HG02885 (cell line): ENCODE data around the gene PSAP.

Source experiments
- ATAC-seq: cut with Tn5 transposase; IDR thresholded peaks from one replicate; pipeline ENCODE4 v1.9.1; 2021; ENCODE audit warnings: mild to moderate bottlenecking; ENCODE audit not compliant: unreplicated experiment, poor library complexity

PSAP gene

DNA sequence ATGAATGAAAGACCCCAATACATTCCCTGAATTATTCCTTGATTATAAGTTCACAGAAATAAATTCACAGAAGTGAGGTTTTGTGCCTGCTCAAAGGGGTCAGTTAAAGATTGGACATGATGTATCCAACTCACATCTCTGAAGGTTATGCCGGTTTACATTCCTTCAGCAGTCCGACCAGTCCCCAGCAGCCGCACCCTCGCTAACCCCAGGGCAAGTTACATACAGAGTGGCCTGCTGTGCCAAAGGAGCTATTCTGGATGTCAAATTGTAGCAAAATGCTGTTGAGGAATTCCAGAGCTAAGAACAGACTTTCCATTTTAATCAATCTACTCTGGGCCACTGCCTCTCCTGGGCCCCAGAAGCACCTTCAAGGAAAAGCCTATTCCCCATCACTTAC, 20.3 kb downstream of the PSAP start:
- no peak for ATAC-seq

DNA sequence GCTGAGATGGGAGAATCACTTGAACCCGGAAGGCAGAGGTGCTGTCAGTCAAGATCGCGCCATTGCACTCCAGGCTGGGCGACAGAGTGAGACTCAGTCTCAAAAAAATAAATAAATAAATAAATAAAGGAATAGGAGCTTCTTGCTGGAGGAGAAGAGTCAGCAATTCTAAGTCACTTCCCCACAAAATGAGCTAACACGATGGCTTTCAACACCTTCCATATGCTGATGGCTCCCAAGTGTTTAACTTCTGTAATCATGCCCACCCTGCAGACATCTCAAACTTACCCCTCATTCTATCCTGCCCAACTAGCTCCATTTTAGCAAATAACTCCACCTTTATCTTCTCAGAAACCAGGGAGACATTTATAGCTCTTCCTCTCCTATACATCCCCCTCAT, 21.2 kb downstream of the PSAP start:
- ATAC-seq = no peak

DNA sequence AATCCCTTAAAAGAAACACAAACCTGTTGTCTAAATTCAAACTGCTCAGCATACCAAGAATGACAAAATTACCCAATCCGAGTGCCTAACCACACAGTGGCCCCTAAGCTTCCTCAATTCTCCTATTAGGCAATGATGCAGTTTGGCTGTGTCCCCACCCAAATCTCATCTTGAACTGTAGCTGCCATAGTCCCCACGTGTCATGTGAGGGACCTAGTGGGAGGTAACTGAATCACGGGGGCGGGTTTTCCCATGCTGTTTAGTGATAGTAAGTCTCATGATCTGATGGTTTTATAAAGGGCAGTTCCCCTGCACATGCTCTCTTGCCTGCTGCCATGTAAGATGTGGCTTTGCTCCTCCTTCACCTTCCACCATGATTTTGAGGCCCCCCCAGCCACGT, 21.9 kb downstream of the PSAP start:
- ATAC-seq = no peak

DNA sequence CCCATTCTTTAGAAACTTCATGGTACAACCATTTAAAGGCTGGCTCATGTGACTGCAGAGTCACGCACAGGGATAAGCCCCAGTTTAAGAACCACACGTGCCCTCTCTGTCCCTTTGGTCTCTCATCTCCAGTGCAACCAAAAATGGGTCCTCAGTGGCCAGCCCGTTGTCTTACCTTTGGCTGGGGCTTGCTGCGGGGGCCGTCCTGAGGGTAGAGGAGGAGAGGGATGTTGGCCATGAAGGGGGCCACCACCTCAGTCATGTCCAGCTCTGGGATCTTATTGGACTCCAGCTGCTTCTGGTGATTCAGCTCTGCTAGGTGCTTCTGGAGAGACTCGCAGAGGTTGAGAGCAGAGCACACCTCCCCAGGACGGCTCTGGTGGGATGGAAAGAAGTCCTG, 22.3 kb downstream of the PSAP start:
- ATAC-seq = no peak

DNA sequence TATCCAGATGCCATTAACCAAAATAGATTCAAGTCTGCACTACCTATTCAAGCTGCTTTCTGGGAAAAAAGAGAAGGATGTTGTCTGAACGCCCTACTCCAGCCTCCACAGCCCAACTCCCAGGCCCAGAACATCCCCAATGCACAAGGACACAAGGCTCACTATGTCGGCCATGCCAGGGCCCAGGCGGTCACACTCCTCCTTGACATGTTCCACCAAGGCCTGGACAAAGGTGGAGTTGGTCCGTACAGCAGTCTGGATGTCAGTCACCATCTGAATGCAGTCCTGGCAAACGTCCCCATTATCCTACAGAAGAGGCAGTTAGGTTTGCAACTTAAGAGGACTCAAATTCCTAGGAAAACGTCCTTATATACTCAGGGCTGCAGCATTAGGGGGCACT, 23.2 kb downstream of the PSAP start:
- no peak for ATAC-seq

DNA sequence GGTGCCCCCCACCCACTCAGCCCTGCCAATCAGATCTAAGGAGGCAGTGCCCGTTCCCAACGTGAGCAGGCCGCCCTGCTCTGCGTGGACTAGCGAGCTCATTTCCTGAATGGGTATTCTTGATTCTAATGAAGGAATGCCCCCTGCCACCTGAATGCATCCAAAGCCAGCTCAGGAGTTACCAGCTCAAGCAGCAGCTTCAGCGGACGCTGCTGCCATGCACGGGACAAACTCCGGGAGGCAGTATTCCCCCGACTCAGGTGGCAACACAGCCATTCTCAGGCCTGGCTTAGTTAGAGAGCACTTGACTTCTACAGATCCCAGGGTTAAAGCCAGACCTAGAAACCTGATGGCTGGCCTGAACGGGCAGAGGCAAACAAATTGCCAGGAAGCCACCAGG, 25.8 kb downstream of the PSAP start:
- ATAC-seq = no peak

DNA sequence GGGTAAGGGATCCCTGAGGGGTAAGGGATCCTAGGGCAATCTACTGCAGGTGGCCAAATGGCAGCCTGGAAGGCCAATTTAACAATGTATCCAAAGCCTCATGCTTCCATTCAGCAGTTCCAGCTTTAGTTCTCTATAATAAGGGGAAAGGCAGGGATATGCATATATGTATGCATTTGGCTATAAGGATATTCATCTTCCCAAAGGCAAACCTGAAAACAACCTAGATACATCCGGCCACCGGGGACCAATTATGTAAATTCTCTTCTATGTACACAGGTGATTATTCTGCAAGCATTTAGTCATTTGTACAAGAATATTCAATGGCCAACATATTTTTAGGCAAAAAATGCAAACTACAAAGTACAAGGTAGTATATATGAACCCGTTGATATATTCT, 26.7 kb downstream of the PSAP start:
- ATAC-seq = no peak

DNA sequence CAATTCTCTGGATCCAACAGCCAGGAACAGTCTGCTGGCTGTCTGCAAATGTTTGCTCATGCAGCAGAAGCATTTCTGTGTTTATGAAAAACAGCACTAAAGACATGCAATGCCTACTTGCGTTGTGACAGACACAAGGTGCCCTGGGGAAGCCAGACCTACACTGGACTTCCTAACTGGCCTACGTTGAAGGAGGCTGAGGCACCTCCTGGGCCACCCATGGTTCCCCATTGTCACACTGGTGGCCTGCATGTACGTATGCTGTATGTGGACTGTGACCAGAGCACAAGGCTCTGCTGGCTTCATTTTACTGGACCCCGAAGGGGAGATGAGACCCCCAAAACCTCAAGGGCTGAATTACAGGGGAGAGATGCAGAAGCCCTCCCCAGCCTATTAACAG, 27.7 kb downstream of the PSAP start:
- ATAC-seq = no peak

DNA sequence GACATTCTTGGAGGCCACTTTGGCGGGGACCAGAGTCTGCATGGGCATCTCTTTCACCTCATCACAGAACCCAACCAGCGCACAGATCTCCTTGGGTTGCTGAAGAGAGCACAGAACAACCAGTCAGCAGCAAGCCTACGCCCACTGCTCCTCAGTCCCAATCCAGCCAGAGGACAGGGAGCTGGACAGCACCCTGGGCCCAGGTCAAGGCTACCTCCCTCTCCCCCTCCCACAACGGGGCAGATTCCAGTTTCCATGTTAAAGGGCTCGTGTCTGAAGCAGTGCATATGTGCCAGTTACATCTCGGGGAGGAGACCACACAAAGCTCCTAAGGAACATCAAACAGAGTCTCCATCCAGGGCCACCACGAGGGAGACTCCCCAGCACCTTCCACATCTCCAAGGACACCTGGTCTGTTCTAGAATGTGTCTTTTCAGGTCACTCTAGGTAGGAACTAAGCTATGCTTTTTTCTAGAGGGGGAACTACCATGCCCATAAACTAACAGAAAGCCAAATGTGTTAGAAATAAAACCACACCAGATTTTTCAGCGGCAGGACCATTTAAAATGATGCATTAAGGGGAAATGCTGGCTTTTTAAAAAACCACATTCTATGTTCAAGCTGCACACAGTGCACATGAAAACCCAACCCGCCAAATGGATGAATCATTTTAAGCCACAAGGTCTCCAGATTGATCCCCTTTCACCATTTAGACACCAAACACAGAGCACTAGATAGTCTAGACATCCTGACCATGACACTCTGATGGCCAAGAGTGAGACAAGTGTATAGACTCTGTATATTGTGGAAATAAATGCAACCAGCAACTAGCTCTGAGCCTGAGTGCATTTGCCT, 28.9 kb downstream of the PSAP start:
- no peak for ATAC-seq

DNA sequence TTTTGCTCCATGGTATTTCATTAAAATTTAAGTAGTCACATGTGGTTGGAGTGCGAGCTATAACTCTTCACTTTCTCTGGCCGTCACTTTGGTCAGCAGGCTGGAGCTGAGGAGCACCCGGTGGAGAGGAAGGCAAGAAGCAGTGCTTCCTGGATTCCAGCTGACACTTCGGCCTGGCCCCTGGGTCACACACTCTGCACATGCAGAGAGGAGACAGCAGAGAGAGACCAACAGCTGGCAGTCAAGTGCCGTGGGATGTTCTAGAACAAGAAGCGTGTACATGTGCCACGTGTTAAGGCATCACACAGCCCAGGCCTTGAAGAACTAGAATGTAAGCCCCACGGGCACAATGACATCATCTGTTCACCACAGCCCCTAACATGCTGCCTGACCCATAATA, 30.1 kb downstream of the PSAP start:
- no peak for ATAC-seq

DNA sequence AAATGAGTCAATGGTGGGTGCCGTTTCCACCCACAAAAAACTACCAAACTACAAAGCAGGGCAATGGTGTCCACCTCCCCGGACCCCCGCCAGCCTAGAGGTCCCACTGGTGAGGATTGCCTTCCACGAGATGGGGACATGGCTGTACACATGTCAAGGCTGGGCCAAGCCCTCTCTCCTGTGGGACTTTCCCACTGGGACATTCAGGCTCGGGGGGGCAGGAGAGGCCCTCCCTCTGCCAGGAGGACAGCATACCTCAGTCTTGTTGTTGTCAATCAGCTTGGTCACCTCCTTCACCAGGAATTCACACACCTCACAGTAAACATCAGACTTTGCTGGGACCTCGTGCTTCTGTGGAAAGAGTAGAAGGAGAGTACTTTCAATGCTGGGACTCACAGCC, 31.1 kb downstream of the PSAP start:
- no peak for ATAC-seq

DNA sequence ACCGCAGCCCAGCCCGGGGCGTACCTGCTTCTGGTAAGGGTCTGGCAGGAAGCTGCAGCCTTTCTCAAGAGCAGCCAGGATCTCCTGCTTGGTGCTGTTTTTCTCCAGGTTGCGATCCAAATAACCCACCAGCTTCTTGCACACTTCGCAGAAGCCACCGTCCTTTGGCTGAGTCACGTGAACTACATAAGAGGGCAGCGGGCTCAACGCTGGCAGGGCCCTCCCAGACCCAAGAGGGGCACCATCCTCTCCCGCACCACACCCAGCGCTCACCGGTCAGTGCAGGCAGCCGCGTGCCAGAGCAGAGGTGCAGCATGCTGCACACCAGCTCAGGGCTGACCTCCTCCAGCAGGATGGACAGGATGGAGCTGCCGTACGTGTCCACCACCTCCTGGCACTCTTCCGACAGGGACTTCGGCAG, 31.6 kb downstream of the PSAP start:
- ATAC-seq = no peak

DNA sequence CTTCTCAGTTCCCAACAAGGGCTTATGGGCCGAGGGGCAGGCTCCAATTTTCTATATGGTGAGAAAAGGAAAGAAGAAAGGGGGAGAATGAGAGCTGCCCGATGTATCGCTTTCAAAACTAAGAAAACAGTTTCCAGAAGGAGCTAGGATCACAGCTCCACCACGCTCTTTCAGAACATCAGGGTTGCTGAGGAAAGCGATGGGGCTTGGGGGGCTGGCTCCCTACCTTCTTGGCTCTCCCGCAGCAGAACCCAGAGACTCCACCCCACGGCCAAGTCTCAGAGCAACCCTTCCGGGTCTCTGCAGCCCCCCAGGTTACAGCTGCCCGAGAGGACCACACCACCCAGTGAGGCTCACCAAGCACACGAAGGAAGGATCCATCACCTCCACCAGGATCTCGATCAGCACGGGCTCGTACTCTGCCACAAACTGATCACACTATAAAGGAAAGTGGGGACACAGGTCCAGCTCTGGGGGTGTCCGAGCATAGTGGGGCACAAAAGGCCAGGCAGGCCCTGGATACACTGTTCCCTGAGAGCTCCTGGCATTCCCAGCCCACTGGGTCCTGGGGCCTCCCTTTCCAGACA, 32.3 kb downstream of the PSAP start:
- ATAC-seq = no peak

DNA sequence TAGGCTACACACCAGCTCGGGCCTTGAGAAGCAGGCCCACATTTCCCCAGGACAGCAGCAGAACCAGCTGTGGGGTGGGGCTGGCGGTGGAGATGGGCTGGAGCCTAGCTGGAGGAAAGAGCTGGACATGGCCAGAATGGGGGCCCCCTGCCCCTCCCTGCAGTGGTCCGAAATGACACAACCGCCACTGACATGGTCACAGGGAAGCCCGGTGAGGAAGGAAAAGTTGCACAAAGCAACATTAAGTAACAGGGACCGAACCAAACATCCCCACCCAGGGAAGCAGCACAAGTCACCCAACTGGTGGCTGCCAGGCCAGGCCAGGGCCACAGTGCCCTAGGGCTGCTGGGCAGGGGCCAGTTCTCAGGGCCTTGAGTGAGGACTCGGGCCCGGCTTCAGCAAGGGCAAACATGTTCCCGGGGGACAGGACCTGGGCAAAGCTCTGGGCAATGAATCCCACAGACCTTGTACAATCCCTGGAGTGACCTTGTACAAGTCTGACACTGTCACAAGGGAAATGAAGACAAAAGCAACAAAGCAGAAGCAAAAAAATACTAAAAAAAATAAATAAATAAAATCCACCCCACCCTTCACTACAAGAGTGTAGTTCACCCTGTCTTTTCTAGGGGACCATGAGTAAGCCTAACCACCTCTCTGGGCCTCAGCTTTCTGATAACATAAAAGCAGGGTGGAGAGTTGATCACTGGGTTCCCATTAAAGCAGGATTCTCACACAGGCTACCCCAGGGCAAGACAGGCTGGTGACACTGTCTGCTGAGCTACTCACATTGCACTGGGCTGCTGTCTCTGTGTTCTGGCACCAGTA, 33.0 kb downstream of the PSAP start:
- ATAC-seq = no peak

DNA sequence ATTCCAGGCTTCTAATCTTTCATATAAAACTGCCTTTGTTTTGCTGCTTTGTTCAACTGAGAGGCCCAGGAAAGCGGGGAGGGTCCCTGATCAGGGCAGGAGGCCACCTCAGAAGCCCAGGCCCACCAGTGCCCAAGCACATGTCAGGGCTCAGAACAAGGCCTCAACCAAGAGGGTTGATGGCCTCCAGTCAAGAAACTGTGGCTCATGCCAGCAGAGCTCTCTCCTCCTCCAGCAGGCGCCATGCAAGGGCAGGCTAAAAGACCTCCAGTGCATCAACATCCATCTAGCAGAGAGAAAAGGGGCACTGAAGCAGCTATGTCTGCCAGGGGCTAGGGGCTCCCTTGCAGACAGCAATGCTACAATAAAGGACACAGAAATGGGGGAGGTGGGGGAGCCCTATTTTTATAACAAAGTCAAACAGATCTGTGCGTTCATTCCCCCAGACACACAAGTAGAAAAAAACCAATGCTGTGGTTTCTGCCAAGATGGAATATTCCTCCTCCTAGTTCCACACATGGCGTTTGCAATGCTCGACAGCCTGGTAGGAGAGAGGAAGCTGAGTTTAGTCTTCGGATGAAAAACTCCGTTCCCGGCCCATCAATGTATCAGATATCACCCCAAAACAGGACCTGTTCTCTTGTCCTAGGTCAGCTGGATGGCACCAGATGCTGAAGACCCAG, 34.0 kb downstream of the PSAP start:
- no peak for ATAC-seq

DNA sequence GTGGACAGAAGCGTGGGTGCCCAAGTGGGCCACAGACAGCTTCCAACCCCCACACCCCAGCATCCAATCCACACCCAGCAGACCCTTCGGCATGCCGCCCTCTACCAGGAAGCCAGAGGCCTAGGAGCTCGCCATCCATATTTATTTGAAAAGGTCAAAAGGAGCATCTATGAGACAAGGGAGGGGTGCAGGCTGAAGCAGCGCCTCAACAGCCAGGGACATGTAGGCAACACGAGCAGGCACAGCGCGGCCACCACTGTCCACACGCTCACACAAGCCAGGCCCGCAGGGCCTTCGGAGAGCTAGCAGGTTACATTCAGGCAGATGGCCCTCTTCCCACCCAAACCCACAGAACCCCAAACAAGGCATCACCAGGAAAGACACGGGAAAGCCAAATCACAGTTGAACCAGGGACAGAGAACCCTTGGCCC, 34.6 kb downstream of the PSAP start:
- no peak for ATAC-seq

DNA sequence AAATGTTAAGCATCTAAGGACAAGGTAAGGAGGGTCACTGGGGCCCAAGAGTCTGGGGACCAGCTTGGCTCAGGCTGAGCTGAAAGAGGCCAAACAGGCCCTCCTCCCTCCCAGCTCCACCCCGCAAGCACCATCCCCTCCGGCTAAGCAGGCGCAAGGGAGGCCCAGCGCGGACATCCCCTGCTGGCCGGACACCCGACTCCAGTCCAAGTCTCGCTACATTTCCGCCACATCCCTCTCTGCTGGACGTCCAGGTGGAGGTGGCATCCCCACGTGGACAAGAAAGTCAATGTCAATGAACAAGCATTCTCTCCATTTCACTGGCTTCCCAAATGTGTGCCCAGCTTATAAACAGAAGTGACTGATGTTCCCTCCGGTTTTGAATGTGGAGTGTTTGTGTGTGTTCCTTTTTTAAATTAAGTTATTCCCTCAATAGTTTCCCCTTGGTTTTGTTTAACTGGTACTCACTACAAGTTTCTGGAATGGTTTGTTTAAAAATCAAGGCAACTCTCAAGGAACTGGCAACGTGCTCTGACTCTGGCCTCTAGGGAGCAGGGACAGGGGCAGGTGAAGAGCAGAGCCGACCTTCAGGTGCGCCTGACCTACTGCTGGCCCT, 35.4 kb downstream of the PSAP start:
- ATAC-seq = no peak

DNA sequence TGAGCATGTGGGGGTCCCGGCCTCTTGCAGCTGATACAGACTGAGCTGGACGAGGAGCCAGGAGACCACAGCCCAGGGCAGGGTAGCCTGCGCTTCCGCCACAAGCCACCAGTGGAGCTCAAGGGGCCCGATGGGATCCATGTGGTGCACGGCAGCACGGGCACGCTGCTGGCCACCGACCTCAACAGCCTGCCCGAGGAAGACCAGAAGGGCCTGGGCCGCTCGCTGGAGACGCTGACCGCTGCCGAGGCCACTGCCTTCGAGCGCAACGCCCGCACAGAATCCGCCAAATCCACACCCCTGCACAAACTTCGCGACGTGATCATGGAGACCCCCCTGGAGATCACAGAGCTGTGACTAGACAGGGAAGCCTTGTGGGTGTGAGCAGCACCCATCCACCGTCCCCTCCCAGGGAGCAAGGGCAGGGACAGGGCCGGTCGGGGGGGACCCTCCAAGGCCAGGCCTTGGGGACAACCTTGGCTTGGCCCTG, 36.1 kb downstream of the PSAP start:
- no peak for ATAC-seq

DNA sequence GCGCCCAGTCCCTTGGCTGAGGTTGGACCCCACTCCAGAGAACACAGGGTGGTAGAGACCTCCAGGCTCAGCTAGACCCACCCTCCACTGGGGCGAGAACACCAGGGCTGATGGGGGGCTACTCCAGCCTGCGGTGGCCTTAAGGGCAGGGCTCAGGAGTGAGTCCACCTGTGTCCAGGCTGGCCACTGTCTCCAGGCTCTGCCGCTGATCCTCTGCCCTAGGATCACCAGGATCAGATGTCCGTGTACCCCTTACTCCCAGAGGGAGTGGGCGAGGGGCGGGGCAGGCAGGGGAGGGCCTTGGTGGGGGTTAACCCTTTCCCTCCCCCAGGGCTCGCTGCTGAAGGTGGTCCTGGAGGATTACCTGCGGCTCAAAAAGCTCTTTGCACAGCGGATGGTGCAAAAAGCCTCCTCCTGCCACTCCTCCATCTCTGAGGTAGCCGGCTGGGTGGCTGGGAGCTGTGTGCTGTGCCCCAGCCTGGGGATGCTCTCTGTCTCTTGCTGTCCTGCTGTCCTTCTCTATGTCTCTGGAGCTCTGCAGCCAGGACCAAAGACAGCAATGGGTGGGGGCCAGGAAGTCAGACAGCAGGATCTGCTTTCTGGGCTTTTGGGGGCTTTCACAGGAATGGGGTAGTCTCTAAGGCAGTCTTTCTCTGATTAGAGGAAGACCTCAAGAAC, 38.0 kb downstream of the PSAP start:
- no peak for ATAC-seq
